HTERT RPE-1 (cell line): Measurements from ENCODE around the gene FUT7.
"Not testable (repeated sequence)": the region's sequence is repeated elsewhere in the genome, so short reads cannot be mapped to it uniquely, and the experiment has no call there.

Experiments
- in situ Hi-C: fragments of 300-500 bp; cut with MboI; formaldehyde crosslinking; loops from 4 replicates; pipeline ENCODE4 v1.14.3; 2020; ENCODE audit warnings: low sequenced_read_pairs

Gene FUT7

DNA sequence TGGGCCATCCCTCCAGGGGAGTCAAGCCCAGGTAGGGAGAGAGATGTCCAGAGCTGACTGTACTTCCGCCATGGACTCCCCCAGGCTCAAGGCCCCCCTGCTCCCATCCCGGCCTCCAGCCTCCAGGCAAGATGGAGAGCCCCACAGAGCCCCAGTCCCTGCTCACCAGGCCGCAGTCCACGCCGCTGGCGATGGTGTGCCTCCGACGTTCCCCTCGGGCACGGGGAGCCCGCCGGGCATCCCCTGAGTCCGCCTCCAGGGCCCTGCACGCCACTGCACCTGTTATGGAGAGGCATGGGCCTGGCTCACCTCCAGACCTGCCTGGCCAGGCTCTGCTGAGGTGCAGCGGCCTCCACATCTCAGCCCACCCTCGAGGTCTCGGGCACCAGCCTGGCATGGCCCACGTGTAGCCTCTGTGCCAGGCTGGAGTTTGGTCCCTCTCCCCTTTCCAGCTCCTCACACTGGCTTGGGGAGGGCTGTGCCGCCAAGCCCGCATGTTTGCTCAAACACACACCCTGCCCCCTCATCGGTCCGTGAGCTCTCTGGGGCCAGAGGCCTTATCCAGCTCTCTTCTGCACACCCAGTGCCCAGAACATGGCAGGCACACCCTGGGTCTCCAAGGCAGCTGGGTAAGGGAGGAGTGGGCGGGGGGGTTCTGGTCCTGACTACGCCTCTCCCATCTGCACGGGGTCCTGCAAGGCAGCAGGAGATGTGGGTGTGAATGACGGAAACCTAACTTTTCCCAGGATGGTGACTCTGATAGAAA is 34.4 kb upstream of the FUT7 start:
- in situ Hi-C loops = no loop called here

DNA sequence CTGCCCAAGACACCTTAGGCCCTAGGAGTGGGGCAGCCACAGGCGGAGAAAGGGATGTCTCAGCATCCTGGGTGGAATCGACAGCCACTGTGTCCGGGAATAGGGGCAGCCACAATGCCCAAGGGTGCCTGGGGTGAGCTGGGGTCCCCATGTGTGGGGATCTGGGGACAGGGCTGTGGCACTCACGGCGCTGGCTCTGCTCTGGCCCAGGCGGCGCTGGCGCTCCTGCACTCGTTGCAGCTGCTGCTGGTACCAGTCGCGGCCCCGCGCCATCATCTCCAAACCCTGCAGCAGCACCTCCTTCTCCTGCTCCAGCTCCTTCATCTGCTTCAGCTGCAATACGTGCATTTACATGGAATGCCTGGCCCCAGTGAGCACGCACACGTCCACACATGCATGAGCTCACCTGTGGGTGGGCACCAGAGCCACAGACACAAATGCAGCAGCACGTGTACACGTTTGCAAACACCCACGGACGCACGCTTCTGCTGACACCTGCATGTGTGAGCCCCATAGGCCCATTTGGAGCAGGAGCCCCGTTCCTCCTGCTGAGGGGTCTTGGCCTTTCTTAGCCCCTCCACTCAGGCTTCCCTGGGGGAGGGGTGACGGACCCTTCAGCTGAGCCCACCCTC is 33.6 kb upstream of the FUT7 start:
- in situ Hi-C loops = no loop called here

DNA sequence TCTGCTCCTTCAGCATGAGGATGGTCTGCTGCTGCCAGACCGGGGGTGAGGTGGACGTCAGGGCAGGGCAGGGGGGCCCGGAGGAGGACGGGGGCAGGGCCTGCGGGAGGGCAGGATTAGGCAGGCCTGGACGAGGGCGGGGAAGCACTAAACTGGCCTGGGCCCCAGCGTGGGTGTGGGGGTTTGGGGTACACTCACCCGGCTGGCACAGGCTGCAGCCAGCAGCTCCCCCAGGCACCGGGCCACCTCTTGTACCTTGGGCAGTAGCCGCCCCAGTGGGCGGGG is 32.9 kb upstream of the FUT7 start:
- in situ Hi-C loops = no loop called here

DNA sequence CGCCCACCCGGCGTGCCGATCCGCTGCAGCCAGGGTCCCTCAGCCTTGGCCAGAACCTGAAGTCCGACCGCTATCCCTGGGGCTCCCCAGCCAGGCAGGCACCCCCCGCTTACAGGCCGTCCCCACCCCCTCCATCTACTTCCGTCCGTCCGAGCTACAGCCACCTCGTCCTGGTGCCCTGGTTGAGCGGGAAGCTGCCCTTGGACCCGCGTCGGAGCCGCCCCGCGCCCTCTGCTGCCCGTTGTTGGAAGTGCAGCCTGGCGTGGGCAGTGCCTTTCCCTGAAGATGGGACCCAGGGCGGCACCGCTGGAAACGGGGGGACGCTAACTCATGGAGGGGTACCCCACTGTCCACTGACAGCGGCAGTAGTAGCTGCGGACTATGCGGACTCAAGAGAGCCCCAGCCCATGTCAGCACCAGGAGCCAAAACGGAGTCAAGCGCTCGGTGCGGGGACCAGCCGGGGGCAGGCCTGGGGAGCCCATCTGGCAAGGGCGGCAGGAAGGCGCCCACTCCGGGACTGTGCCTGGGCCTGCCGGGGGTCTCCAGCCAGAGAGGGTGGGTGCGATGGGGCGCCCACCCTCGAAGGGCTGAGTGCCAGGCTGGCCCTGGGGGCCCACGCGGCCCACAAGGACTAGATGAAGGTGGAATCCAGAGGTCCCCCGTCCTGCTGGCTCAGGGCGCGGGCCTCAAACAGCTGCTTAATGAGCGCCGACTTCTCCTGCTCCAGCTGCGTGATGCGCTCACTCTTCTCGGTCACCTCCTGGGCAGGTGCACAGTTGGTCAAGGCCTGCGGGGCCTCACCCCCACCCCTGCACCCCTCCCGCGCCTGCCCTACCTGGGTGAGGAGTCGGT is 32.4 kb upstream of the FUT7 start:
- in situ Hi-C loops = no loop called here

DNA sequence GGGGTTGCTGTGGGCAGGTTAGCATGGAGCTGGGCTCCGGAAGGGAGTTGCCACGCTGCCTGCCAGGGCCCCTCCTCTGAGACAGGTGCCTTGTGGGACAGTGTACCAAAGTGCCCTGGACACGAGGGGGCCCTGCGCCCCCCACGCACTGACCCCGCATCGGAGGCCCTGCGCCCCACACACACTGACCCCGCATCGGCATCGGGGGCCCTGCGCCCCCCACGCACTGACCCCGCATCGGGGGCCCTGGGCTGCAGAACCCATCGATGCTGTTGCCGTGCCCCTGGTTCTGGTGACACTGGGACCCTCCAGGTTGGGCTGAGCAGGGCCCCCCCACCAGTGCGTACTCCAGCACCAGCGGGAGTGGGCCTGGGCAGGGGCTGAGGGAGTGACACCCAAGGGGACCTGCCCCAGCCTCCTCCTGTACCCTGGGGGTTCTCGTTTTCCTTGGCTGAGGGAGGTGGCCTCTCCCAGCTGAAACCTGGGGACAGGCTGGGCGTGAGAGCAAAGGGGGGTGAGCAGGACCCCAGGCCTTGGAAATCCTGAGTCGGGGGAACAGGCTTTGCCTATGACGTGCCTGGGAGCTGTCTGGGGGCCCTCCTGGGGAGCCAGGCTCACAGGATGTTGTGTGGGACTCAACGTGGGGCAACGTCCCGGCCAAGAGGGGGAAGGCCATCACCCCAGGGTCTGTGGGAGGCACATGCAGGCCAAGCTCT is 31.6 kb upstream of the FUT7 start:
- in situ Hi-C loops = no loop called here

DNA sequence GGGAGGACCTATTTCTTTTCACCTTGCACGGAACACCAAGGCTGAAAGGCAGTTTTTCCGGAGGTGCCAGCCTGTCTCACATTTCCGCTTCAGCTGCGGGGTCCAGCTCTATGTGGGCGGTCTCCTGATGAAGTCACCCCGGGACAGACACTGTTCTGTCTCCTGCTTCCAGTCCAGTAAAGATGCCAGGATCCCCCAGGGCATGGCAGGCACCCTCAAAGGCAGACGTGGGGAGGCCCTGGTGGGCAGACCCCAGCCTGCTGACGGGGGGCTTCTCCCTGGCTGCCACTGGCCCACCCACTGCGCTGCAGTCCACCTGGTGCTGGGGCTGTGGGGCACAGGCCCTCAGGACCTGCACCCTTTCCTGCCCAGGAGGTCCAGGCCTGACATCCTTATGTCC is 30.9 kb upstream of the FUT7 start:
- in situ Hi-C loops = not testable (repeated sequence)

DNA sequence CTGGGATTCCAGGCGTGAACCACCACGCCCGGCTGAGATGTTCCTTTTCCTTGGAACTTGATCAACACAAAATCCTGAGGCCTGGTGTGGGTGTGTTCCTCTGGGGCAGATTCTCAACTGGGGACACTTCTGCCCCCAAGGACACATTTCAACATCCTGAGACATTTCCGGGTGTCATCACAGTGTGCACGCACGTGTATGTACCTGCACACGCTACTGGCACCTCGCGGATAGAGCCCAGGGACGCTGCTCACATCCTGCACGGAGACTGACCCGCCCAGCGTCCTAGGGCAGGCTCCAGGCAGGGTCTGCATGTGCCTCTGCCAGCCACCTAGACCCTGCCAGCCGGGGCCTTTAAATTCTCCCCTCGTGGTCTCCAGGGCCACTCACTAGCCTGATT is 30.5 kb upstream of the FUT7 start:
- in situ Hi-C loops = no loop called here

DNA sequence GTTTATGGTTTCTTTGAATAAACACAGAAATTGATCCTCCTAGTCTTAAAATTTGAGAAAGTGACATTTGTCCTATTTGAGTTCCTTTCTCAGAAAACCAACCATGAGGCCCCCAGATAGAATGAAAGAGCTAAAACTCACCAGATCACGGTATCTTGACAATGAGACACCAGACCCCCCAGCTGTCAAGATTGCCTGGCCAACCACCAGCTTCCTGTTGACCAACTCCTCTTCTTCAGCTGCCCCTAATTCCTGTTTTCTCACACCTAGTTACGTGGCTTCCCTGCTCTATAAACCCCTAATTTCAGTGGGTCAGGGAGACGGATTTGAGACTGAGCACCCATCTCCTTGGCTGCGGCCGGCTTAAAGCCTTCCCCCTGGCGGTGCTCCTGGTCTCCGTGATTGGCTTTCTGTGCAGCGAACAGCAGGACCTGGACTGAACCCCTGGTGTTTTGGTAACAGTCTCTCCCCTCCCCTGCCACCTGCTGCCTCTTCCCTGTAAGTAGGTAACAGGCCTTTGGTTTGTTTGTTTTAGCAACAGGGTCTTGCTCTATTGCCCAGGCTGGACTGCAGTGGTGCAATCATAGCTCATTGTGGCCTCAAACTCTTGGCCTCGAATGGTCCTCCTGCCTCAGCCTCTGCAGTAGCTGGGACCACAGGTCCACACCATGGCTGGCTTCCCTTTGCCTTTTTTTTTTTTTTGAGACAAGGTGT is 26.8 kb upstream of the FUT7 start:
- in situ Hi-C loops = no loop called here

DNA sequence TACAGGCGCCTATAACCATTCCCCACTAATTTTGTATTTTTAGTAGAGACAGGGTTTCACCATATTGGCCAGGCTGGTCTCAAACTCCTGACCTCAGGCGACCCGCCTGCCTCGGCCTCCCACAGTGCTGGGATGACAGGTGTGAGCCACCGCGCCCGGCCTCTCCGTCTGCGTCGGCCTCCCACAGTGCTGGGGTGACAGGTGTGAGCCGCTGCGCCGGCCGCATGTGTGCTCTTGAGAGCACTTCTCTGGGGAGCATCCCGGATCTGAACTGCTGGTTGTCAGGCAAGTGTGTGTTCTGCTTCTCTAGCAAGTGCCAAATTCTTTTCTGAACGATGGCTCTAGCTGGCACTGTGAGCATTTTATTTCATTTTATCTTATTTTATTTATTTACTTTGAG is 25.7 kb upstream of the FUT7 start:
- in situ Hi-C loops = no loop called here

DNA sequence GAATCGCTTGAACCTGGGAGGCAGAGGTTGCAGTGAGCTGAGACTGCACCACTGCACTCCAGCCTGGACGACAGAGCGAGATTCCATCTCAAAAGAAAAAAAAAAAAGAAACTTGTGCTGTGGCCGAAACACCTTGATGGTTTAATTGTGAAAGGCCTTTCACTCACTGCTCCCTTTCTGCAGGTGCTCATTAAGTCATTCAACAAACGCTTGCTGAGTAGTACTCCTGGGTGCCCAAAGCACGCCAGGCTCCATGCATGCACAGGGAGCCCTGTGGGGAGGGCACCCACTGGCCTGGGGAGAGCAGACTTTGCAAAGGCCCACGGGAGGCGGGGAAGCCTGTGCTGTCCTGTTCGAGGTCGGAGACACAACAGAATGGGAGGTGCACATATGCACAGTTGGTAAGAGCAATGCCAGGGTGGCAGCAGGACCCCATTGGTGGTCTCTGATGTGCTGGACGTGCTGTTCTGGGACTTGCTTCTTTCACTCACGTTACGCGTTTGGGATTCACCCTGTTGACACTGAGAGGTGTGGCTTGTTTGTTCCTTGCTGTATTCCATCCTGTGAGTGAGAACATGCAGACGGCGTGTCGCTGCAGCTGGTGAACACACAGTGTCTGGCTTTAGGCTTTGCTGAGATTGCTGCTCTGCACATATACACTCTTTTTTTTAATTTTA is 25.0 kb upstream of the FUT7 start:
- in situ Hi-C loops = no loop called here

DNA sequence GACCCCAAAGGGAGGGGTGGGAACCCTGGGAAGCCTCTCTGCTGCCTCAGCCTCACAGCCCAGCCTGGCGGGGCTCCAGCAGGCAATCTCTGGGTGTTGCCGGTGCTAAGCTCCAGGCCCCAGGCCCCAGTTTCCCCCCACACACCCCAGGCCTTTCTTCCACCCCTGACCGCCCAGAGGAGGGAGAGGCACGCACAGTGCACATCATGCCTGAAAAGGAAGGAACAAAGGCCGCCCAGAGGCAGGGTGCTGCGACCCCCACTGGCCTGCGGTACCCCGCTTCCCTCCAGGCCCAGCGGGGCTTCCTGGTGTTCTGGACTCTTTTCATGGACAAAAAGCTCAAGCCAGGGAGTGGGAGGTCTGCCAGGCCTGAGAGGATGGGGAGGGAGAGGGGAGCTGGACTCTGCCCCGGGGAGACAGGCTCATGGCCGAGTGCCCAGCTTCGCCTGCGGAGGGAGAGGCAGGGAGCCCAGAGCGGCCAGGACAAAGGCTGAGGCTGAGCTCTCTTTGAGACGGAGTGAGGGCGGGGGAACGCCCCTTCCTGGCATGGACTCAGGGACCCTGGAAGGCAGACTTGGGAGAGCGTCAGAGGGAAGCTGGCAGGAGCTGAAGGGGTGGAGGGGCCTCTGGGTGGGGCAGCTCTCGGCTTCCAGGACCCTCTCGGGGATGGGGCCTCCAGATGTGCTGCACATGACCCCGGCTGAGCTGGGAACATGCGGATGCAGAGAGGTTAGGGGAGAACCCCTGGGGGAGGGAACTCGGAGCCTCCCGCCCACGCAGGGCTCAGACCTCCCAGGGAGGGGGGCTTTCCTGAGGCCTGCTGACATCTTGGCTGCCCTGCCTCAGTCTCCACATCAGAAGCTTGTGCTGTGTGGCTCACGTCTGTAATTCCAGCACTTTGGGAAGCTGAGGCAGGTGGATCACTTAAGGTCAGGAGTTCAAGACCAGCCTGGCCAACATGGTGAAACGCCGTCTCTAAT is 23.8 kb upstream of the FUT7 start:
- in situ Hi-C loops = no loop called here

DNA sequence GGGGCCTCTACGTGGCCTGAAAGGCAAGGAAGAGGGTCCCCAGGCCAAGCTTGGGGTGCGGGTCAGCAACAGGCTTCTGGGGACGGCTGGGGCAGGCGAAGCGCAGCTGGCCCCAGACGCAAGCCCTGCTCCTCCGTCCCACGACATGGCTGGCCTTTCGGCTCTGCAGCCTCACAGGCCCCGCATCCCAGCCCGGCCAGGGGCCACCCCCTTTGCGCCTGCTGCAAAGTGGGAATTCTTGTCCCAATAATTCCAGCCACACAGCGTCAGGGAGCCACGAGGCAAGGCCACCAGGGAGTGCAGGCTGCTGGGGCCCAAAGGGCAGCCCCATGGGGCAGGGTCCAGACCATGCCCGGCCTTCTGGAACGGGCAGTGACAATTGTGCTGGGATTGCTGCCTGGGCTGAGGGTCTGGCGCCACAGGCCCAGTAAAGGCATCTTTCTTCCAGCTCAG is 23.1 kb upstream of the FUT7 start:
- in situ Hi-C loops = no loop called here

DNA sequence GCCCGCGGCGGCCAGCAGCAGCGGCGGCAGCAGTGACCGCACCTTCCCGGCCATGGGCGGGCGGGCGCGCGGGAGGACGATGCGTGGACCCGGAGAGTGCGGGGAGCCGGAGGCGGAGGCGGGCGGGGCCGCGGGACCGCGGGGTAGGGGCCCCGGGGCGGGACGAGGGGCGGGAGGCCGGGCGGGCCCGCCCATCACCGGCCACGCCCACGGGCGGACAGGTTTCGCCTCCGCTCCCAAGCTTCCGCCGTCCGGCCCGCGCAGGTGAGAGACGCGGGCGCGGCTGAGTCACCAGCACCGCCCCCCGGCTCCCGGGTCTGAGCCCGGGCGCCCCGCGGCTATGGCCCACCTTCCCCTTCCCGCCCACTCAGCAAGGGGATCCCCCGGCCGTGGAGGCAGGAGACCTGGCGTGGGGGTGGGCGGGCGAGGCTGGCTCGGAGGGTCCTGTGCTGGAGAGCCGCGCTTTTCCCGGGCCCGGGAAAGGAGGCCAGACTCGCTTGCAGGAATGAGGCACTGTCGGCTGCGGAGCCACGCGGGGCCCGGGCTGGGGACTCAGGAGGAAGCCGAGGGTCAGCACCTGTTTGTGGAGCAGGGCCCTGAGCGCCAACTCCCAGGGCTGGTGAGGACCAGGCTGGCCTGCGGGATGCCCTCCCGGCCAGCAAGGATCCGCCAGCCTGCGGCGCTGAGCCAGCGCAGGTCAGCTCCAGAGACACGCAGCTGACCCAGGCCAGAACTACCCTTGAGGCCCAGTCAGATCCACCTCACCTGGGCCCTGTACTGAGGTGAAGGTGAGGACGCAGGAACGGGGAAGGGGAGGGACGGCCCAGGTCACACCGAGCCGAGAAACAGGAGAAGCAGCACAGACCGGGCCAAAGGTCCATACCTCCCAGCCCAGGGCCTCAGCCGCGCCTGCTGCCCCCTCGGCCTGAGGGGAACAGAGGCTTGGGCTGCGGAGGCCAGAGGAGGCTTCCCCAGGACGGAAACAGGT is 22.4 kb upstream of the FUT7 start, which contains the start of gene ENTPD2:
Gene ENTPD2, minus strand, starts transcription at position 118 of the 988 bp plus-strand sequence. Its CDS starts 64 bp downstream, at position 54.
- in situ Hi-C loops = no loop called here

DNA sequence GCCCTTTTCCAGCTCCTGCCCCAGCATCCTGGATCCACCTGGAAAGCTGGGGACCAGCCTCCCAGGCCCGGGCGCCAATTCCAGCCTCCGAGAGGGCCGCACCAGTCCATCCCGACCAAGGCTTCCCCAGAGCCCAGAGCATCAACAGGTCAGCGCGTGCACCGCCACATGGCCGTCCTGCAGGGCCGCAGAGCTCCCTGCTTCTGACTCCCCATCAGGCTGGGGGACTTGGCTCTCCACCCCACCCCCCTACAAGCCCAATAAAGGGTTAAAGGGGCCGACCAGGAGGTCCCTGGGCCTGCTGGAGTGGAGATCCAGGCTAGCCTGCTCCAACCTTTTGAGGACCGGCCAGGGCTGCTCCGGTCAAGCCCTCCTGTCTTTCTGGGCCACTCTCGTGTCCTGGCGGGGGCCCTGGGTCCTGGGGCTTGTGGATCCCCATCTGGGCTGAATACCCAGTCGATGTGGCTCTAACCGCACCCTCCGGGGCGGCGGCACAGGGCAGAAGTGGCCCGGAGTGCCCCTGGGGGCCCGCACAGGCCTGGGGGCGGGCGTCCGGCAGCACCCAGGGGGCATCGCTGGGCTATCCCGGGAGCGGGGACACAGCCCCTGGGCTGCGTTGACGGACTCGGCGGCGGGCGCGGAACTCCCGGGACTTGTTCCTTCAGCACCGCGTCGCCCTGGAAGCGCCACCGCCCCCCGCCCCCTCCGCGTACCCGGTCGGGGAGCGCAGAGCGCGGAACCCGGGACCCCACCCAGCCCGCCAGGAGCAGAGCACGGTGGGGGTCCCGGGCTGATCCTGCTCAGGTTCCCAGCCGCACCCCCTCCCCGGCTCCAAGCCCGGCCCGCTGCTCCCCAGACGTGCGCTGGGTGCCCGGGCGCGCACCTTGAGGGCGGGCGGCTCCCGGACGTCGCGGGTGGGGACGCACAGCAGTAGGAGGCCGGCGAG is 21.4 kb upstream of the FUT7 start:
- in situ Hi-C loops = no loop called here

DNA sequence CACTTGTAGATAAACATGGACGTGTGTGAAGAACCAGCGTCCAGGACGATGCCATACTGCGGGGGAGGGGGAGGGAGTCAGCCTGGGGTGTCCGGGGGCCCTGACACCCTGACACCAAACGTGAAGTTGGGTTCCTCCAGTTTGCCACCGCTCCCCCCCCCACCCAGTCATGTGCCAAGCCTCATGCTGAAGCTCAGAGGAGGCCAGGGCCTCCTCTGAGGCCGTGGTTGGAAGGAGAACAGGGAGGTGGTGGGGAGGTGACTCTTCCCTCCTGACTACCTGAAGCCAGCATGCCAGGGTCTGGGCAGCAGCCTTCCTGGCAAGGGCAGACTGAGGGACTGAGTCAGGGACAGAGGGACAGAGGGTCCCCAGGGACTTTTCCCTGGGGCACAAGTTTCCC is 20.4 kb upstream of the FUT7 start:
- in situ Hi-C loops = no loop called here

DNA sequence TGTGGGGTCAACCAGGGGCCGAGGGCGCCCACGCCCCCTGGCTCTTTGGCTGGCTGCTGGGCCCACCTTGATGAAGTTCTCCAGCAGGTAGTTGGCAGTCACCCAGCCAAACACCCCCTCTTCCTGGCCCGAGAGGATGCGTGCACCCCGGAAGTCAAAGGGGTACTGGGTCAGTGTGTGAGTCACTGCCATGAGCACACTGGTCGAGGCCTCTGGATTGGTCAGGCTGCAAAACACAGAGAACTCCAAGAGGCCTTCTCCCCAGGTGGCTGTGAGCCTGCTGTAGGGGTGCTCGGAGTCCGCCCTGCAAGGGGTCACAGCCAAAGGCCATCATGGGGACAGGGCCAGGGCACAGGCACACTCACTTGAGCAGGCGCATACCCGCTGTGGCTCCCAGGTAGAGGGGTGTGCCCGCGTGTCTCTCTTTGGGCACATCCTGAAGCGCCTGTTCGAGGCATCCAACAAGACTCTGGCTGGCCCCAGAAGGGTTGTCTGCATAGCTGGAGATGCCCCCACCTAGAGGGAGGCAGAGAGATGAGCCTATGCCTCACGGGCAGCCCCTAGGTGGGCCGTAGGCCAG is 19.3 kb upstream of the FUT7 start:
- in situ Hi-C loops = no loop called here
